IMR-90 (cell line): ENCODE data around the gene P2RX3. TPM values are rescaled to one million over a fixed set of nuclear protein-coding genes. Genes with fewer than 3 reads are reported as not detected.

ENCODE experiments used
- ATAC-seq: fragments of 200-7000 bp; cut with Tn5 transposase; 2 replicates; pipeline ENCODE4 v1.9.1; 2020; ENCODE audit warnings: low read depth, mild to moderate bottlenecking, moderate library complexity
- BruUV-seq: library from RNA; stranded (reverse); fragments of 400-500 nt; replicated peaks from 2 replicates; lab custom pipeline; 2021; lab: Mats Ljungman, UMichigan
- CTCF ChIA-PET: fragments of 300-600 bp; formaldehyde crosslinking; extraction: SDS; loops from one replicate; lab custom pipeline; 2021; ENCODE audit warnings: antibody characterized with exemption; lab: Yijun Ruan, JAX
- POLR2A ChIA-PET: fragments of 300-600 bp; sonication (Branson Sonifier 250); formaldehyde crosslinking; loops from one replicate; lab custom pipeline; 2022; ENCODE audit warnings: antibody characterized with exemption; ENCODE audit not compliant: unreplicated experiment; lab: Charles Lee
- DNase-seq: peaks from one replicate; pipeline ENCODE4 v3.0.0; 2013
- H2AFZ ChIP-seq: replicated peaks from 2 replicates; pipeline ENCODE3; 2013; ENCODE audit warnings: low read length, mild to moderate bottlenecking; ENCODE audit not compliant: poor library complexity
- H2AK5ac ChIP-seq: 2 replicates; pipeline ENCODE4 v1.6.1; 2013; ENCODE audit warnings: low read depth, low read length, inconsistent platforms
- H2AK9ac ChIP-seq: replicated peaks from 2 replicates; pipeline ENCODE3; 2013; ENCODE audit warnings: mild to moderate bottlenecking, low read depth, low read length, moderate library complexity; ENCODE audit not compliant: poor library complexity
- H2BK120ac ChIP-seq: 2 replicates; pipeline ENCODE4 v1.6.1; 2013; ENCODE audit warnings: low read depth, low read length, inconsistent platforms
- H2BK15ac ChIP-seq: 3 replicates; pipeline ENCODE4 v1.6.1; 2013; ENCODE audit warnings: low read depth, low read length, inconsistent platforms
- H2BK20ac ChIP-seq: 2 replicates; pipeline ENCODE4 v1.6.1; 2013; ENCODE audit warnings: low read depth, mild to moderate bottlenecking, inconsistent platforms, low read length, moderate library complexity
- H2BK5ac ChIP-seq: 2 replicates; pipeline ENCODE4 v1.6.1; 2013; ENCODE audit warnings: mild to moderate bottlenecking, low read depth, low read length, inconsistent platforms; ENCODE audit not compliant: poor library complexity, severe bottlenecking
- H3K14ac ChIP-seq: replicated peaks from 2 replicates; pipeline ENCODE4 v1.6.1; 2013; ENCODE audit warnings: low read depth, low read length, inconsistent platforms
- H3K18ac ChIP-seq: 2 replicates; pipeline ENCODE4 v1.6.1; 2013; ENCODE audit warnings: low read depth, low read length, control low read depth
- H3K23ac ChIP-seq: 2 replicates; pipeline ENCODE4 v1.6.1; 2013; ENCODE audit warnings: low read depth, low read length, inconsistent platforms
- H3K27ac ChIP-seq: 2 replicates; pipeline ENCODE4 v1.5.1; 2013; ENCODE audit warnings: mild to moderate bottlenecking, control low read depth, low read length; ENCODE audit not compliant: insufficient read depth
- H3K27me3 ChIP-seq: 2 replicates; pipeline ENCODE4 v1.6.1; 2013; ENCODE audit warnings: low read length; ENCODE audit not compliant: control insufficient read depth, insufficient read depth
- H3K36me3 ChIP-seq: 2 replicates; pipeline ENCODE4 v1.6.1; 2013; ENCODE audit warnings: low read length, mixed read lengths; ENCODE audit not compliant: control insufficient read depth, insufficient read depth
- H3K4ac ChIP-seq: 2 replicates; pipeline ENCODE4 v1.6.1; 2013; ENCODE audit warnings: low read depth, low read length, inconsistent platforms
- H3K4me1 ChIP-seq: 2 replicates; pipeline ENCODE4 v1.6.1; 2013; ENCODE audit warnings: low read length, mixed read lengths; ENCODE audit not compliant: control insufficient read depth, insufficient read depth
- H3K4me2 ChIP-seq: 2 replicates; pipeline ENCODE4 v1.6.1; 2013; ENCODE audit warnings: low read depth, mild to moderate bottlenecking, control low read depth, low read length, moderate library complexity
- H3K4me3 ChIP-seq: 2 replicates; pipeline ENCODE4 v1.5.1; 2013; ENCODE audit warnings: low read depth, mild to moderate bottlenecking, control low read depth, low read length, moderate library complexity; ENCODE audit not compliant: insufficient read depth
- H3K56ac ChIP-seq: 2 replicates; pipeline ENCODE4 v1.6.1; 2013; ENCODE audit warnings: low read length, inconsistent platforms; ENCODE audit not compliant: insufficient read depth; ENCODE audit errors: extremely low read depth
- H3K79me1 ChIP-seq, 2 experiments: 2 replicates each; pipeline ENCODE4 v1.6.1; 2013; ENCODE audit warnings: low read length in 2 of 2, inconsistent platforms in 1 of 2, low read depth in 1 of 2
- H3K9ac ChIP-seq: 2 replicates; pipeline ENCODE4 v1.6.1; 2013; ENCODE audit warnings: low read depth, low read length, control low read depth
- H3K9me1 ChIP-seq: 2 replicates; pipeline ENCODE4 v1.6.1; 2013; ENCODE audit warnings: low read length, inconsistent platforms; ENCODE audit not compliant: insufficient read depth
- H3K9me3 ChIP-seq: 2 replicates; pipeline ENCODE4 v1.6.1; 2013; ENCODE audit warnings: low read length; ENCODE audit not compliant: control insufficient read depth, insufficient read depth
- H4K20me1 ChIP-seq: 2 replicates; pipeline ENCODE4 v1.6.1; 2013; ENCODE audit warnings: low read length, inconsistent platforms; ENCODE audit not compliant: insufficient read depth
- H4K5ac ChIP-seq: 2 replicates; pipeline ENCODE4 v1.6.1; 2013; ENCODE audit warnings: mild to moderate bottlenecking, low read depth, low read length, control low read depth
- H4K8ac ChIP-seq, 2 experiments: 2 replicates each; pipeline ENCODE4 v1.6.1; 2013; ENCODE audit warnings: low read depth in 2 of 2, low read length in 2 of 2, control low read depth in 1 of 2, inconsistent platforms in 1 of 2
- H4K91ac ChIP-seq: 2 replicates; pipeline ENCODE4 v1.6.1; 2013; ENCODE audit warnings: low read depth, low read length, inconsistent platforms; ENCODE audit not compliant: insufficient read depth
- MXI1 ChIP-seq: IDR thresholded peaks from 2 replicates; pipeline ENCODE4 v1.6.1; 2012; ENCODE audit warnings: low read depth, mild to moderate bottlenecking, low read length, moderate library complexity, borderline replicate concordance
- WGBS, 2 experiments: methylation state at CpG; one replicate each; pipeline versions ENCODE4 v1.1.5 to v1.1.7; 2013; ENCODE audit warnings: missing lambda C conversion rate in 2 of 2; ENCODE audit not compliant: insufficient read length in 1 of 2; ENCODE audit errors: extremely low coverage in 2 of 2; 5-methylcytosine and 5-hydroxymethylcytosine counted together
- dilution Hi-C: fragments of 300-500 bp; cut with HindIII; formaldehyde crosslinking; loops from one replicate; pipeline ENCODE4 v1.14.3; 2018; ENCODE audit warnings: low sequenced_read_pairs; ENCODE audit not compliant: unreplicated experiment
- in situ Hi-C: fragments of 300-500 bp; cut with MboI; formaldehyde crosslinking; loops from 3 replicates; pipeline ENCODE4 v1.14.3; 2019; ENCODE audit warnings: low sequenced_read_pairs, inconsistent platforms, mixed read lengths
- intact Hi-C: fragments of 100-400 bp; cut with micrococcal nuclease; formaldehyde crosslinking; loops from 2 replicates; pipeline ENCODE4 v1.10.0; 2022
- polyA plus RNA-seq, 3 experiments: library from polyadenylated mRNA; depleted of rRNA; stranded (reverse); fragments of >200 nt; gene quantifications; 2 replicates each; pipeline ENCODE4 v1.2.3, GENCODE V29; 2012; ENCODE audit warnings: low replicate concordance in 1 of 3
- total RNA-seq: library from RNA; depleted of rRNA; stranded (reverse); fragments of >200 nt; gene quantifications from 2 replicates; pipeline ENCODE4 v1.2.3, GENCODE V29; 2012
- TF ChIP-seq, protein P1 (sequence below): fragments of 150-350 bp; IDR thresholded peaks from 2 replicates; pipeline ENCODE4 v1.6.1; 2016; ENCODE audit warnings: low read depth, mild to moderate bottlenecking, low read length, moderate library complexity, borderline replicate concordance

Gene P2RX3
- total and polyA plus RNA-seq, 2 of the 4 experiments (the other 2 are of a cell fraction), result not detected

DNA sequence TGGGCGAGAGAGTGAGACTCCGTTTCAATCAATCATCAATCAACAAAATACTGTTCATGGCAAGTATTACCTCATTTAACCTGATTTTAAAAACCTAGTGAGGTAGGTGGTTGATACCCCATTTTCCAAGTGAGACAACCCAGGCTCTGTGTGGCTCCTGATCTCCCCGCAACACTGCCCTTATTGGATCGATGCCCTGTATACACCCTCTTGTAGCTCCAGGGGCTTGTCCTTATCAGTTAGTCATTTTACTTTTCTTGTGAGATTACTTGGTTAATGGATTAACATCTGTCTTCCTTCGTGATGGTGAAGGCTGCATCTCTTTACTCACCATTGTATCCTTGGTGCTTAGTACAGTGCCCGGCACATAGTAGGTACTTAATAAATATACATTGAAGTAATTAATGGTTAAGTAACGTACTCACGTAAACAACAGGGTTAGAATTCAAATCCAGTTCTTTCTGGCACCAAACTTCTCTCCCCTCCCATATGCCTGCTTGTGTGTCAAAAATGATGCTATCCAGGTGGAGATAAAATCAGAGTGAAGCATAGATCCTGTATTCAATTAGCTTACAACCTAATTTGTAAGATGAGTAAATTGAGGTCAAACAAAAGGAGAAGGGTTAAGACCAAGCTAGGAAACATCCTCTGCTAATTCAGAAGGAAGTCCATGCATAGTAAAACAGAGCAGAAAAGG, 54.1 kb downstream of the P2RX3 start:
- Histone ChIP-seq H3K14ac (no peak overlapping the region), H2BK20ac (no peak overlapping the region), H3K18ac (no peak overlapping the region), H3K36me3 (no peaks in the 10 kb centered on the region), H2BK15ac (no peak overlapping the region), H3K4me2 (no peak overlapping the region), H3K4ac (no peak overlapping the region), H2AK5ac (no peak overlapping the region), H3K4me3 (no peak overlapping the region), H3K9me1 (no peaks in the 10 kb centered on the region), H3K9ac (no peak overlapping the region), H3K79me1 (no peaks in the 10 kb centered on the region), H3K9me3 (no peaks in the 10 kb centered on the region), H3K23ac (no peak overlapping the region), H3K27me3 (peaks cover 46% of the 10 kb centered on the region), H3K27ac (no peak overlapping the region), H4K8ac (no peak overlapping the region), H2BK5ac (no peak overlapping the region), H4K91ac (no peak overlapping the region), H3K56ac (no peak overlapping the region), H3K4me1 (no peaks in the 10 kb centered on the region), H2AFZ (no peak overlapping the region), H4K20me1 (no peaks in the 10 kb centered on the region; the same call in 1 of the 2 replicates), H2BK120ac (no peak overlapping the region), H2AK9ac (no peak overlapping the region), H4K5ac (no peak overlapping the region)
- dilution Hi-C loops (no loop called here), in situ Hi-C loops (no loop called here), intact Hi-C loops (no loop called here)
- TF ChIP-seq, protein P1, sequence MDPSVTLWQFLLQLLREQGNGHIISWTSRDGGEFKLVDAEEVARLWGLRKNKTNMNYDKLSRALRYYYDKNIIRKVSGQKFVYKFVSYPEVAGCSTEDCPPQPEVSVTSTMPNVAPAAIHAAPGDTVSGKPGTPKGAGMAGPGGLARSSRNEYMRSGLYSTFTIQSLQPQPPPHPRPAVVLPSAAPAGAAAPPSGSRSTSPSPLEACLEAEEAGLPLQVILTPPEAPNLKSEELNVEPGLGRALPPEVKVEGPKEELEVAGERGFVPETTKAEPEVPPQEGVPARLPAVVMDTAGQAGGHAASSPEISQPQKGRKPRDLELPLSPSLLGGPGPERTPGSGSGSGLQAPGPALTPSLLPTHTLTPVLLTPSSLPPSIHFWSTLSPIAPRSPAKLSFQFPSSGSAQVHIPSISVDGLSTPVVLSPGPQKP, result no peak
- TF ChIP-seq MXI1, result no peak
- ATAC-seq (no peak), DNase-seq (no peak)
- no CpG with 5 or more reads among the region's 8 CpGs for WGBS, 2 experiments
- BruUV-seq, result no TSS peak
- POLR2A ChIA-PET, result no interaction called here
- CTCF ChIA-PET, result no interaction called here
